ENCODE measurements around the gene GDPD4.

- TF ChIP-seq CTCF (IDR thresholded peaks at IDR 0.05) (no peak), POLR2A (IDR thresholded peaks at IDR 0.05) (no peak)
These were observed 31.9 kb downstream of the GDPD4 start for GRCh38 chr11:77269484-77270123.

Measured in uterus (tissue), 2 donors.